ENCODE results near the gene DENND4B.
A peak's percentile ranks its signal among the peaks of the same experiment; 100 is the strongest.
"Not testable (repeated sequence)": the region's sequence is repeated elsewhere in the genome, so short reads cannot be mapped to it uniquely, and the experiment has no call there.

The DENND4B gene

GRCh38 chr1:153946622-153947241, at the start of gene DENND4B:
DENND4B (minus strand) TSS chr1:153946718; CDS start chr1:153944374, 2,344 bp downstream.
- DNase-seq = peak; percentile 70 to 97

GRCh38 chr1:153995640-153996039, 49.1 kb upstream of the DENND4B start:
- no peak for DNase-seq

- DNase-seq = no peak
Observed at GRCh38 chr1:153995202-153995601, 48.7 kb upstream of the DENND4B start.

GRCh38 chr1:153991806-153992205, 45.3 kb upstream of the DENND4B start:
- DNase-seq = no peak

- no peak for DNase-seq
Observed at GRCh38 chr1:153991151-153991630, 44.7 kb upstream of the DENND4B start.

GRCh38 chr1:153990468-153991150, 44.1 kb upstream of the DENND4B start, which contains the start of gene RPS27:
RPS27 (plus strand) TSS chr1:153990762; CDS start chr1:153990797, 35 bp downstream.
- DNase-seq = peak; percentile 99 to 100

- no peak for DNase-seq
Observed at GRCh38 chr1:153987621-153988020, 41.1 kb upstream of the DENND4B start.

GRCh38 chr1:153985941-153986761, 39.6 kb upstream of the DENND4B start, which contains the start of gene RAB13:
RAB13 (minus strand) TSS chr1:153986339; CDS start chr1:153986236, 103 bp downstream.
- peak; percentile 80 to 97 for DNase-seq

- DNase-seq = no peak
Observed at GRCh38 chr1:153985341-153985912, 38.9 kb upstream of the DENND4B start.

- no peak for DNase-seq
Observed at GRCh38 chr1:153984123-153984894, 37.8 kb upstream of the DENND4B start.

GRCh38 chr1:153981735-153982134, 35.2 kb upstream of the DENND4B start:
- not testable (repeated sequence) for DNase-seq

- DNase-seq = not testable (repeated sequence)
Observed at GRCh38 chr1:153979091-153979490, 32.6 kb upstream of the DENND4B start.

- DNase-seq = peak in 1 of 2 experiments; percentile 58
Observed at GRCh38 chr1:153978274-153978909, 31.9 kb upstream of the DENND4B start.

GRCh38 chr1:153977250-153978240, 31.0 kb upstream of the DENND4B start, which contains the start of gene JTB:
JTB (minus strand) TSS chr1:153977674; CDS start chr1:153977252, 422 bp downstream.
- peak; percentile 93 to 99 for DNase-seq

GRCh38 chr1:153976819-153977249, 30.3 kb upstream of the DENND4B start:
- DNase-seq = peak; percentile 41 to 59

- no peak for DNase-seq
Observed at GRCh38 chr1:153973525-153973924, 27.0 kb upstream of the DENND4B start.

GRCh38 chr1:153973071-153973470, 26.6 kb upstream of the DENND4B start:
- DNase-seq = no peak

- no peak for DNase-seq
Observed at GRCh38 chr1:153970346-153970745, 23.8 kb upstream of the DENND4B start.

- no peak for DNase-seq
Observed at GRCh38 chr1:153968972-153969371, 22.5 kb upstream of the DENND4B start.

GRCh38 chr1:153968408-153968807, 21.9 kb upstream of the DENND4B start:
- peak in 1 of 2 experiments; percentile 80 for DNase-seq

Data from NCI-H526 (cell line).